Trophoblast cell (in vitro differentiated cells and primary cell): ENCODE results near the gene AMOTL1.

Experiments used
- DNase-seq, 2 donors: peaks; one replicate each; pipeline ENCODE4 v3.0.0-alpha.2; 2016
- H2AFZ ChIP-seq: 2 replicates; pipeline ENCODE4 v1.6.1; 2013; ENCODE audit warnings: low read length, moderate library complexity, mild to moderate bottlenecking; ENCODE audit not compliant: insufficient read depth, poor library complexity
- H2AK5ac ChIP-seq: 2 replicates; pipeline ENCODE4 v1.6.1; 2013; ENCODE audit warnings: mild to moderate bottlenecking, low read length
- H2BK120ac ChIP-seq: 2 replicates; pipeline ENCODE4 v1.6.1; 2013; ENCODE audit warnings: low read length, mild to moderate bottlenecking, moderate library complexity; ENCODE audit not compliant: insufficient read depth, poor library complexity
- H2BK12ac ChIP-seq: 2 replicates; pipeline ENCODE4 v1.6.1; 2013; ENCODE audit warnings: mild to moderate bottlenecking, low read length, moderate library complexity
- H2BK5ac ChIP-seq: 2 replicates; pipeline ENCODE4 v1.6.1; 2013; ENCODE audit warnings: low read length, low read depth, moderate library complexity, mild to moderate bottlenecking; ENCODE audit not compliant: poor library complexity
- H3K14ac ChIP-seq: 2 replicates; pipeline ENCODE4 v1.6.1; 2013; ENCODE audit warnings: mild to moderate bottlenecking, low read length
- H3K18ac ChIP-seq: 2 replicates; pipeline ENCODE4 v1.6.1; 2013; ENCODE audit warnings: mild to moderate bottlenecking, low read length
- H3K23ac ChIP-seq: 2 replicates; pipeline ENCODE4 v1.6.1; 2013; ENCODE audit warnings: low read length
- H3K27ac ChIP-seq: 2 replicates; pipeline ENCODE4 v1.5.1; 2013; ENCODE audit warnings: low read depth, mild to moderate bottlenecking, inconsistent platforms, low read length, moderate library complexity
- H3K27me3 ChIP-seq: 2 replicates; pipeline ENCODE4 v1.6.1; 2013; ENCODE audit warnings: inconsistent platforms, mild to moderate bottlenecking, low read length, moderate library complexity; ENCODE audit not compliant: insufficient read depth
- H3K36me3 ChIP-seq, 2 experiments: 1 replicate in 1 of 2; 2 replicates in 1 of 2; pipeline ENCODE4 v1.6.1; 2013; ENCODE audit warnings: low read length in 2 of 2, mild to moderate bottlenecking in 2 of 2, moderate library complexity in 1 of 2; ENCODE audit not compliant: insufficient read depth in 2 of 2, control insufficient read depth in 1 of 2
- H3K4ac ChIP-seq: 2 replicates; pipeline ENCODE4 v1.6.1; 2013; ENCODE audit warnings: low read depth, mild to moderate bottlenecking, low read length, moderate library complexity
- H3K4me1 ChIP-seq, 2 experiments: 1 replicate in 1 of 2; 2 replicates in 1 of 2; pipeline ENCODE4 v1.6.1; 2013; ENCODE audit warnings: low read length in 2 of 2, mild to moderate bottlenecking in 2 of 2, moderate library complexity in 1 of 2; ENCODE audit not compliant: insufficient read depth in 2 of 2, control insufficient read depth in 1 of 2
- H3K4me2 ChIP-seq: 2 replicates; pipeline ENCODE4 v1.6.1; 2013; ENCODE audit warnings: inconsistent platforms, mild to moderate bottlenecking, low read length, moderate library complexity
- H3K4me3 ChIP-seq: 2 replicates; pipeline ENCODE4 v1.5.1; 2013; ENCODE audit warnings: mild to moderate bottlenecking, low read depth, low read length, inconsistent platforms
- H3K79me1 ChIP-seq: one replicate; pipeline ENCODE4 v1.6.1; 2013; ENCODE audit warnings: low read length
- H3K79me2 ChIP-seq: 2 replicates; pipeline ENCODE4 v1.6.1; 2013; ENCODE audit warnings: low read length, mild to moderate bottlenecking; ENCODE audit not compliant: control insufficient read depth, insufficient read depth, poor library complexity
- H3K9ac ChIP-seq: 2 replicates; pipeline ENCODE4 v1.6.1; 2013; ENCODE audit warnings: mild to moderate bottlenecking, low read length
- H3K9me3 ChIP-seq: 2 replicates; pipeline ENCODE4 v1.6.1; 2013; ENCODE audit warnings: low read depth, mild to moderate bottlenecking, control low read depth, inconsistent platforms, low read length; ENCODE audit not compliant: insufficient read depth
- H4K12ac ChIP-seq: 2 replicates; pipeline ENCODE4 v1.6.1; 2013; ENCODE audit warnings: low read depth, mild to moderate bottlenecking, low read length, moderate library complexity
- H4K8ac ChIP-seq: 2 replicates; pipeline ENCODE4 v1.6.1; 2013; ENCODE audit warnings: low read depth, mild to moderate bottlenecking, low read length, moderate library complexity
- H4K91ac ChIP-seq: one replicate; pipeline ENCODE4 v1.6.1; 2013; ENCODE audit warnings: low read depth, mild to moderate bottlenecking, low read length, moderate library complexity
- WGBS: extraction: QIAGEN DNeasy Blood & Tissue Kit; methylation state at CpG from one replicate; pipeline ENCODE4 v1.1.7; 2013; ENCODE audit warnings: missing lambda C conversion rate; ENCODE audit not compliant: insufficient read length, insufficient coverage; ENCODE audit errors: extremely low coverage; 5-methylcytosine and 5-hydroxymethylcytosine counted together

AMOTL1 gene

DNA sequence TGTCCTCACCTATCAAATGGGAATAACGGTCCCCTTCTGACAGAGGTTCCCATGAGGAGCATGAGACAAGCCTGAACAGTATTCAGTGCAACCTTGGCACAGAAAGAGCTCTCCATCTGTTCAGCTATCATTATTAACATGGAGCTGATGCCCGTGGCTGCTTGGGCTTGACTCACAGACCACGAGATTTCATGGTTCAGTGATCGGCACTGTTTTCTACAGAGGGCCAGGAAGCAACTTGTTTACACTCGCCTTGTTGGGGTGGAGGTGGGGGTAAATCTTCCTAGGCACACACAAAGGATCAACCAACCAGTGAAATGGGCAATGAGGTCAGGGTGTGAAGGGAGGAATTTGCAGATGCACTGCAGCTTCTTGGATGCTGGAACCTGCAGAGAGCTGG lies 117.0 kb downstream of the AMOTL1 start:
- Histone ChIP-seq H3K27me3 (no peaks in the 10 kb centered on the region), H2AFZ (no peak overlapping the region), H4K91ac (no peak overlapping the region), H3K23ac (no peak overlapping the region), H3K9me3 (peaks cover 9% of the 10 kb centered on the region), H4K8ac (no peak overlapping the region), H2BK12ac (no peak overlapping the region), H3K4me1 (peaks cover 11 to 12% of the 10 kb centered on the region in 2 experiments), H2BK120ac (no peak overlapping the region), H2AK5ac (no peak overlapping the region), H3K27ac (no peak overlapping the region), H4K12ac (no peak overlapping the region), H3K79me1 (peaks cover 8% of the 10 kb centered on the region), H3K14ac (no peak overlapping the region), H3K36me3 (peaks cover 21 to 43% of the 10 kb centered on the region in 2 experiments), H3K79me2 (no peaks in the 10 kb centered on the region), H3K18ac (no peak overlapping the region), H3K4ac (no peak overlapping the region), H2BK5ac (no peak overlapping the region), H3K9ac (no peak overlapping the region), H3K4me3 (no peak overlapping the region), H3K4me2 (no peak overlapping the region)
- DNase-seq: no peak
- WGBS: no CpG with 5 or more reads among the region's 5 CpGs

GRCh38 chr11:94885581-94885980 lies 117.4 kb downstream of the AMOTL1 start:
- Histone ChIP-seq H2AK5ac (no peak overlapping the region), H3K4me3 (no peak overlapping the region), H2BK5ac (no peak overlapping the region), H3K79me1 (peaks cover 8% of the 10 kb centered on the region), H3K9ac (no peak overlapping the region), H3K4ac (no peak overlapping the region), H3K9me3 (peaks cover 9% of the 10 kb centered on the region), H4K91ac (no peak overlapping the region), H3K4me2 (no peak overlapping the region), H4K12ac (no peak overlapping the region), H2BK120ac (no peak overlapping the region), H4K8ac (no peak overlapping the region), H3K23ac (no peak overlapping the region), H2BK12ac (no peak overlapping the region), H3K4me1 (peaks cover 11 to 12% of the 10 kb centered on the region in 2 experiments), H3K27me3 (no peaks in the 10 kb centered on the region), H3K79me2 (no peaks in the 10 kb centered on the region), H3K14ac (no peak overlapping the region), H3K36me3 (peaks cover 21 to 41% of the 10 kb centered on the region in 2 experiments), H3K18ac (no peak overlapping the region), H3K27ac (no peak overlapping the region), H2AFZ (no peak overlapping the region)
- DNase-seq: no peak

DNA sequence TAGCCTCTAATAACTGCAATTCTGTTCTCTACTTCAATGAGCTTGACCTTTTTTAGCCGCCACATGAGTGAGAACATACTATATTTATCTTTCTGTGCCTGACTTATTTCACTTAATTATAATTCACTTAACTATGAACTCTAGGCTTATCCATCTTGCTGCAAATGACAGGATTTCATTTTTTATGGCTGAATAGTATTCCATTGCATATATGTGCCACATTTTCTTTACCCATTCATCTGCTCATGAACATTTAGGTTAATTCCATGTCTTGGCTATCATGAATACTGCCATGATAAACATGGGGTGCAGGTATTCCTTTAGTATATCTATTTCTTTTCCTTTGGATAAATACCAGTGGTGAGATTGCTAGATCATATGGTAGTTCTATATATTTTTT lies 120.0 kb downstream of the AMOTL1 start:
- no peaks in the 10 kb centered on the region for H3K27me3 ChIP-seq
- no peak overlapping the region for H3K27ac ChIP-seq
- no peak overlapping the region for H2BK120ac ChIP-seq
- WGBS: no CpG with 5 or more reads among the region's 1 CpG
- H3K79me1 ChIP-seq: no peaks in the 10 kb centered on the region
- no peaks in the 10 kb centered on the region for H3K79me2 ChIP-seq
- H4K8ac ChIP-seq: no peak overlapping the region
- no peak overlapping the region for H3K4me2 ChIP-seq
- no peak overlapping the region for H3K18ac ChIP-seq
- H2AFZ ChIP-seq: no peak overlapping the region
- H2BK12ac ChIP-seq: no peak overlapping the region
- H3K9ac ChIP-seq: no peak overlapping the region
- peaks cover 16 to 30% of the 10 kb centered on the region in 2 experiments for H3K36me3 ChIP-seq
- peaks cover 0 to 1% of the 10 kb centered on the region in 2 experiments for H3K4me1 ChIP-seq
- peaks cover 9% of the 10 kb centered on the region for H3K9me3 ChIP-seq
- no peak for DNase-seq
- no peak overlapping the region for H4K12ac ChIP-seq
- H4K91ac ChIP-seq: no peak overlapping the region
- no peak overlapping the region for H2AK5ac ChIP-seq
- H3K4me3 ChIP-seq: no peak overlapping the region
- no peak overlapping the region for H3K23ac ChIP-seq
- no peak overlapping the region for H3K4ac ChIP-seq
- no peak overlapping the region for H3K14ac ChIP-seq
- H2BK5ac ChIP-seq: no peak overlapping the region

DNA sequence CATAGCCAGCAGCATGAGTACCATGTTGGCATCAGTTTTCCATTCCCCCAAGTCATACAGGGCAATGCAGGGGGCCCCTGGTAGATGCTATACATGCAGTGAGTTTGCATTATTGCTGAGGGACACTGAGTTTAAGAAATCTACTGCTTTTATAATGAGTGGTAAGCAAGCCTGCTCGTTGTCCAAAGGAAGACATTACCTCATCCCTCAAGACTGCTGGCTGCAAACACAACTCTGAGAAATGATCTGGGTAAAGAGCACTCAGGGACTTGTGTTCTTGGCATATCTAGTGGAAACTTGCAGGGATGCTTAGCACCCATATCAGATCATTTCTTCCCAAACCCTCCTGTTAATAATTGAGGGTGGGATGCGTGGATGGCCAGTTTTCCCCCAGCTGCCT lies 127.3 kb downstream of the AMOTL1 start:
- no CpG with 5 or more reads among the region's 2 CpGs for WGBS
- H2BK5ac ChIP-seq: no peak overlapping the region

More for the DNA sequence above, 127.3 kb downstream of the AMOTL1 start:
- Histone ChIP-seq H3K27ac (peak overlapping the region; percentile 31), H3K4me3 (no peak overlapping the region), H3K79me2 (no peaks in the 10 kb centered on the region), H4K91ac (no peak overlapping the region), H2AK5ac (no peak overlapping the region), H3K79me1 (peaks cover 5% of the 10 kb centered on the region), H2BK12ac (no peak overlapping the region), H4K12ac (no peak overlapping the region), H3K14ac (no peak overlapping the region), H3K9ac (no peak overlapping the region), H2AFZ (no peak overlapping the region), H2BK120ac (no peak overlapping the region), H3K27me3 (no peaks in the 10 kb centered on the region), H3K9me3 (peaks cover 6% of the 10 kb centered on the region), H3K4me1 (peaks cover 2 to 5% of the 10 kb centered on the region in 2 experiments), H3K23ac (no peak overlapping the region), H3K18ac (no peak overlapping the region), H4K8ac (no peak overlapping the region), H3K4me2 (no peak overlapping the region), H3K4ac (no peak overlapping the region), H3K36me3 (peaks cover 10 to 15% of the 10 kb centered on the region in 2 experiments)
- DNase-seq: no peak
